Uterus (tissue), 4 donors: ENCODE results near the gene ATAD2B. TPM values are rescaled to one million over a fixed set of nuclear protein-coding genes. Genes with fewer than 3 reads are reported as not detected.

Experiments used
- DNase-seq, 2 donors: peaks; one replicate each; pipeline ENCODE4 v3.0.0-alpha.2; 2019 to 2020
- H3K27ac ChIP-seq, 2 donors: fragments of 200-600 bp; sonication (generic); 1 replicate in 1 of 2; 2 replicates in 1 of 2; pipeline ENCODE4 v1.5.1; 2016 to 2018
- H3K27me3 ChIP-seq, 2 donors: fragments of 200-600 bp; sonication (generic); one replicate each; pipeline ENCODE4 v1.5.1; 2018 to 2019; ENCODE audit warnings: control low read depth in 1 of 2
- H3K36me3 ChIP-seq, 2 donors: fragments of 200-600 bp; sonication (generic); one replicate each; pipeline ENCODE4 v1.5.1; 2019; ENCODE audit warnings: control low read depth in 1 of 2
- H3K4me1 ChIP-seq, 2 donors: fragments of 200-600 bp; sonication (generic); one replicate each; pipeline ENCODE4 v1.5.1; 2018 to 2019; ENCODE audit warnings: control low read depth in 1 of 2
- H3K4me3 ChIP-seq, 2 donors: fragments of 200-600 bp; sonication (generic); 1 replicate in 1 of 2; 2 replicates in 1 of 2; pipeline ENCODE4 v1.5.1; 2018 to 2019; ENCODE audit warnings: mild to moderate bottlenecking in 1 of 2
- H3K9me3 ChIP-seq, 2 donors: fragments of 200-600 bp; sonication (generic); one replicate each; pipeline ENCODE4 v1.5.1; 2019; ENCODE audit warnings: control low read depth in 1 of 2
- POLR2A ChIP-seq, 2 donors: fragments of 450-650 bp; IDR thresholded peaks; one replicate each; pipeline ENCODE4 v1.6.1; 2016; ENCODE audit warnings: antibody characterized with exemption in 2 of 2, mild to moderate bottlenecking in 1 of 2, moderate library complexity in 1 of 2
- intact Hi-C: fragments of 100-400 bp; cut with DNase I; formaldehyde crosslinking; loops from one replicate; pipeline ENCODE4 v1.15.1; 2023; ENCODE audit warnings: low total_unique reads
- total RNA-seq, 4 donors: library from RNA; depleted of rRNA in 3 of 4; stranded (reverse); fragments of >200 nt in 3 of 4; gene quantifications; one replicate each; pipeline versions ENCODE4 v1.1.0 to v1.2.4, GENCODE V29; 2014 to 2023
- TF ChIP-seq, protein P1 (sequence below), 4 experiments: fragments of 200-600 bp in 2 of 4; fragments of 450-650 bp in 2 of 4; sonication (generic) in 2 of 4; IDR thresholded peaks; one replicate each; pipeline ENCODE4 v1.5.1; 2016 to 2019; ENCODE audit warnings: antibody characterized with exemption in 4 of 4, mild to moderate bottlenecking in 2 of 4, moderate library complexity in 1 of 4
- donor health status: DM: yes; HTN: yes; CAD: no.

The ATAD2B gene
- total RNA-seq, 4 donors from 2014 or later: 14.1 to 67.5 (median 32.3) TPM

DNA sequence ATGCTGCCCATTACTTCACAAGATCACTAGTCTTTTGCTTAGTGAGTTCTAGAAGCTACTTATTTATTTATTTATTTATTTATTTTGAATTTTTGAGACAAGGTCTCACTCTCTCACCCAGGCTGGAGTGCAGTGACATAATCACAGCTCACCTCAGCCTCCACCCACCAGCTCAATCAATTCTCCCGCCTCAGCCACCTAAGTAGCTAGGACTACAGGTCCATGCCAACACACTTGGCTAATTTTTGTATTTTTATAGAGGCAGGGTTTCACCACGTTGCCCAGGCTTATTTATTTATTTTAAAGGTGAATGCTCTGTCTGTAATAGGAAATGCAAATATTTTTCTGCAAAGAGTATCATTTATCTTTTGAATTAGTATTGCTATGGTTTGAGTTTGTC, 67.7 kb downstream of the ATAD2B start:
- no peaks in the 10 kb centered on the region for H3K36me3 ChIP-seq
- H3K27ac ChIP-seq: no peak overlapping the region
- TF ChIP-seq, protein P1, sequence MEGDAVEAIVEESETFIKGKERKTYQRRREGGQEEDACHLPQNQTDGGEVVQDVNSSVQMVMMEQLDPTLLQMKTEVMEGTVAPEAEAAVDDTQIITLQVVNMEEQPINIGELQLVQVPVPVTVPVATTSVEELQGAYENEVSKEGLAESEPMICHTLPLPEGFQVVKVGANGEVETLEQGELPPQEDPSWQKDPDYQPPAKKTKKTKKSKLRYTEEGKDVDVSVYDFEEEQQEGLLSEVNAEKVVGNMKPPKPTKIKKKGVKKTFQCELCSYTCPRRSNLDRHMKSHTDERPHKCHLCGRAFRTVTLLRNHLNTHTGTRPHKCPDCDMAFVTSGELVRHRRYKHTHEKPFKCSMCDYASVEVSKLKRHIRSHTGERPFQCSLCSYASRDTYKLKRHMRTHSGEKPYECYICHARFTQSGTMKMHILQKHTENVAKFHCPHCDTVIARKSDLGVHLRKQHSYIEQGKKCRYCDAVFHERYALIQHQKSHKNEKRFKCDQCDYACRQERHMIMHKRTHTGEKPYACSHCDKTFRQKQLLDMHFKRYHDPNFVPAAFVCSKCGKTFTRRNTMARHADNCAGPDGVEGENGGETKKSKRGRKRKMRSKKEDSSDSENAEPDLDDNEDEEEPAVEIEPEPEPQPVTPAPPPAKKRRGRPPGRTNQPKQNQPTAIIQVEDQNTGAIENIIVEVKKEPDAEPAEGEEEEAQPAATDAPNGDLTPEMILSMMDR (IDR thresholded peaks at IDR 0.05): no peak
- no peak for TF ChIP-seq POLR2A (IDR thresholded peaks at IDR 0.05)
- DNase-seq: no peak
- H3K4me1 ChIP-seq: no peaks in the 10 kb centered on the region
- no peaks in the 10 kb centered on the region for H3K9me3 ChIP-seq
- intact Hi-C loops: no loop called here
- H3K27me3 ChIP-seq: no peaks in the 10 kb centered on the region
- no peak overlapping the region for H3K4me3 ChIP-seq

DNA sequence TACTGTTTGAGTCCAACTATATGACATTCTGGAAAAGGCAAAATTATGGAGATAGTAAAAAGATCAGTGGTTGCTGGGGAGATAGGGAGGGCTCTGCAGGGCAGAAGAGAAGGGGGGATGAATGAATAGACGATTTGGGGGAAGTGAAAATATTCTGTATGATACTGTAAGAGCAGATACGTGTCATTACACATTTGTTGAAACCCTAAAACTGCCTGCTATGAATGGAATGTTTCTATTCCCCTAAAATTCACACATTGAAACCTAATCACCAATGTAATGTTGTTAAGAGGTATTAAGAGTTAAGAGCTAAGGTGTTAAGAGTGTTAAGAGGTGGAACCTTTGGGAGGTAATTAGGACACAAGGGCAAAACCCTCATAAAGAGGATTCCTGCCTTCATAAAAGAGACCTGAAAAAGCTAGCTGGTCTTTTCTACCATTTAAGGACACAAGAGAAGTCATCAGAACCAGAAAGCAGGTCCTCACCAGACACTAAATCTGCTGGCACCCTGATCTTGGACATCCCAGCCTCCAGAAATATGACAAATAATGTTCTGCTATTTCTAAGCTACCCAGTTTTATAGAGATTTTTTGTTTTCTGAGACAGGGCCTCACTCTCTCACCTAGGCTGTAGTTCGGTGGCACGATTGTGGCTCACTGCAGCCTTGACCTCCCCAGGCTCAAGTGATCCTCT, 76.2 kb downstream of the ATAD2B start:
- H3K4me3 ChIP-seq: no peak overlapping the region
- no peak overlapping the region for H3K27ac ChIP-seq
- intact Hi-C loops: no loop called here
- TF ChIP-seq, protein P1 (IDR thresholded peaks at IDR 0.05): no peak
- no peak for TF ChIP-seq POLR2A (IDR thresholded peaks at IDR 0.05)
- H3K27me3 ChIP-seq: no peaks in the 10 kb centered on the region
- H3K36me3 ChIP-seq: no peaks in the 10 kb centered on the region
- H3K9me3 ChIP-seq: no peaks in the 10 kb centered on the region
- DNase-seq: no peak
- no peaks in the 10 kb centered on the region for H3K4me1 ChIP-seq

DNA sequence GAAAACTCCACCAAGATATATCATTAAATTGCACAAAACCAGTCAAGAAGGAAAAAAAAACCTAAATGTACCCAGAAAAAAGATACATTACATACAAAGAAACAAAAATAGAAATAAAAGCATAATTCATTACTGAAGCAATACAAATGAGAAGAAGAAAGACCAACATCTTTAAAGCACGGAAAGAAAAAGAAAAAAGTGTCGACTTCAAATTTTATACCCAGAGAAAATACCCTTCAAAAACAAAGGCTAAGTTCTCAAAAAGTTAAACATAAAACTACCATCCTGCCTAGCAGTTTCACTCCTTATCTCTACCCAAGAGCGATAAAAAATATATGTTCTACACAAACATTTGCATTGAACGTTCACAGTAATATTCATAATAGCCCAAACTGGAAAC, 82.0 kb downstream of the ATAD2B start:
- Histone ChIP-seq H3K4me3 (no peak overlapping the region), H3K36me3 (no peaks in the 10 kb centered on the region), H3K9me3 (no peaks in the 10 kb centered on the region), H3K4me1 (no peaks in the 10 kb centered on the region), H3K27me3 (no peaks in the 10 kb centered on the region), H3K27ac (no peak overlapping the region)
- intact Hi-C loops: no loop called here
- no peak for TF ChIP-seq POLR2A (IDR thresholded peaks at IDR 0.05)
- TF ChIP-seq, protein P1 (IDR thresholded peaks at IDR 0.05): no peak
- DNase-seq: no peak

DNA sequence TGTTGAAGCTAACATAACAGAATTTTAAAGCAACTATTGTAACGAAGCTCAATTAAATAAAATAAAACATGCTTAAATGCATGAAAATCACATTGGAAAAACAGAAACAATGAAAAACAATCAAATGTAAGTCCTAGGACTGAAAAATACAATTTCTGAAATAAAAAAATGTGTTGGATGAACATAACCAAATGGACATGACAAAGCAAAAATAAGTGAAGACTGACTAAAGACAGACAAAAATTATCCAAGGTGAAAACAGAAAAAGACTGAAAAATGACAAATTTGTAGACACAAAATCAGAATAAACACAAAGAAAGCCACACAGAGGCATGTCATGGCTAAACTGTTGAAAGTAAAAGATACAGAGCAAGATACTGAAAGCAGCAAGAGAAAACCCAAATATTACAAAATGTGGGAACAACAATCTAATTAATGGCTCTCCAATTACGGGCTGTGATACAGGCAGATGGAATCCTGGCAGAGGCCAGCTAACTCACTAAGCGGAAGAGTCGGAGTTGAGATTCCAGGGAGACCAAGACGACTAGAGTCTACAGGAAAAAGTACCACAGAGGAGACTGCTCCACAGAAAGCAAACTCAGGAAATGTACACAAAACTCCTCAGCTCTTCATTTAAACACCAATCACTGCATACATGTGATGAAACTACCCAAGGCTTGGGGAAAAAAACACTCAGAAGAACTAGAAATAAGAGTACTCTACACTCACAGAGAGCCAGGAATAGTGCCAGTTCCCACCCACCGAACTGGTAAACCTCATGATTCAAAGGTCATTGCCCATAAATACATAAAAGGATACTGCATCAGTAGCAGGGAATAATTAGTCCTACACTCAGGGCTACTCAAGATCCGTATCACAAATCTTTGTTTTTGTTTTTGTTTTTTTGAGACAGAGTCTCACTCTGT, 83.6 kb downstream of the ATAD2B start:
- TF ChIP-seq POLR2A (IDR thresholded peaks at IDR 0.05): no peak
- TF ChIP-seq, protein P1 (IDR thresholded peaks at IDR 0.05): no peak
- intact Hi-C loops: no loop called here
- peak in 1 of 2 donors; percentile 51 for DNase-seq
- no peaks in the 10 kb centered on the region for H3K27me3 ChIP-seq
- no peaks in the 10 kb centered on the region for H3K4me1 ChIP-seq
- no peak overlapping the region for H3K4me3 ChIP-seq
- H3K27ac ChIP-seq: peak overlapping the region; percentile 46 to 47
- H3K36me3 ChIP-seq: no peaks in the 10 kb centered on the region
- H3K9me3 ChIP-seq: no peaks in the 10 kb centered on the region
